Nephron (organoid): ENCODE measurements around the gene KRT72.

Experiments
- H3K27ac Mint-ChIP-seq, 3 experiments: 2 replicates each; pipeline ENCODE4 v1.8.0; 2020; ENCODE audit warnings: mixed read lengths in 3 of 3, mild to moderate bottlenecking in 2 of 3, moderate library complexity in 1 of 3
- H3K27me3 Mint-ChIP-seq: 2 replicates; pipeline ENCODE4 v1.8.0; 2021; ENCODE audit warnings: low read depth, mild to moderate bottlenecking, moderate library complexity, mixed read lengths
- H3K36me3 Mint-ChIP-seq: 2 replicates; pipeline ENCODE4 v1.8.0; 2020; ENCODE audit warnings: low read depth, mixed read lengths
- H3K4me1 Mint-ChIP-seq: 2 replicates; pipeline ENCODE4 v1.8.0; 2020; ENCODE audit warnings: mixed read lengths
- H3K4me3 Mint-ChIP-seq, 3 experiments: 2 replicates each; pipeline ENCODE4 v1.8.0; 2020; ENCODE audit warnings: mild to moderate bottlenecking in 3 of 3, mixed read lengths in 3 of 3, moderate library complexity in 2 of 3
- H3K9me3 Mint-ChIP-seq: 2 replicates; pipeline ENCODE4 v1.8.0; 2020; ENCODE audit warnings: mixed read lengths
- TF ChIP-seq, protein P1 (sequence below), 3 experiments: fragments of 200-600 bp; sonication (generic); IDR thresholded peaks; one replicate each; pipeline ENCODE4 v1.5.0; 2021; ENCODE audit warnings: antibody characterized with exemption in 3 of 3; ENCODE audit not compliant: unreplicated experiment in 3 of 3

KRT72 gene

DNA sequence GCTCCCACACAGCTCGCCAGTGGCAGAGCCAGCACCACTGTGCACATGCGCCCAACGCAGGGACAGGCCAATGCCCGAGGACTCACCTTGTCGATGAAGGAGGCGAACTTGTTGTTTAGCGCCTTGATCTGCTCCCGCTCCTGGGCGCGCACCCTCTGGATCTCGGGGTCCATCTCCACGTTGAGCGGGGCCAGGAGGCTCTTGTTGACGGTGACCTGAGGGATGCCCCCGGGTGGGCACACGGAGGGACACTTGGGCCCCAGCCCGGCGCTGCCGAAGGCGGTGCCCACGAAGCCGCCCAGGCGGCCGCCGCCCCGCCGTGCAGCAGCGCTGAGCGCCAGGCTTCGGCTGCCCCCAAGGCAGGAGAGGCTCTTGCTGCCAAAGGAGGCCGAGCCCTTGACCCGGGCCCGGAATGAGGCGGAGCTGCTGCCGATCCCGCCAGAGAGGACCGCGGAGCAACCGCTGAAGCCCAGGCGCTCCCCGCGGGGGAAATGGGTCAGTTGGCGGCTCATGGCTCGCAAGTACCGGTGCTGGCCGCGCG is at the start of gene KRT72:
KRT72 (minus strand) TSS at position 523 of the 541 bp plus-strand sequence; CDS start at position 512, 11 bp downstream.
- no peak within 1 kb of the TSS for H3K4me3 Mint-ChIP-seq

DNA sequence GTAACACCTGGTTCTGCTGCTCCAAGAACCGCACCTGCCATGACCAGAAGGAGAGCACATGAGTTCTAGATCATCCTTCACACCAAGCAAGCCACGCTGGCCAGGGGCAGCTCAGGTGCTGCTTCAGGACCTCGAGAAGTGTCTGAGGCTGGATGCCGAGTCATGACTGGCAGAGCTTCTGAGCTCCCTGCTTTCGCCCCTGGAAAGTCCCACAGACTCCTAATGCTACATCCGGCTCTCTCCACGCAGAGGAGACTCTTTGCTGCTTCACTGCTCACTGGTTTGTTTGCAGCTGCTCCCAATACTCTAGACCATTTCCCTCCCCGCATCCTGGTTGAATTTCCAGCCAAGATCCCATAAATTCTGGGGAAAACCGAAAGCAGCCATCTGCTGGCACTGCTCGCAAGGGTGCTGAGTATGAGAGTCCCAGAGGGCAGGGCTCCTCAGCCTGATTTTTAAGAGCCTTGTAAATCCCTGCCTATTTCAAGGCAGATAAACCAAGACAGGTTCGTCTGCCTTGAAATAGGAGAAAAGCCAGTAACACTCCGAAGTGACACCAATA is 49.3 kb upstream of the KRT72 start:
- H3K27me3 Mint-ChIP-seq, result peaks cover 37% of the 10 kb centered on the region
- no peak overlapping the region for H3K4me3 Mint-ChIP-seq
- peak overlapping the region in 1 of 3 experiments; percentile 24 for H3K27ac Mint-ChIP-seq
- H3K4me1 Mint-ChIP-seq, result peaks cover 12% of the 10 kb centered on the region
- peaks cover 2% of the 10 kb centered on the region for H3K9me3 Mint-ChIP-seq
- no peaks in the 10 kb centered on the region for H3K36me3 Mint-ChIP-seq
- TF ChIP-seq, protein P1, sequence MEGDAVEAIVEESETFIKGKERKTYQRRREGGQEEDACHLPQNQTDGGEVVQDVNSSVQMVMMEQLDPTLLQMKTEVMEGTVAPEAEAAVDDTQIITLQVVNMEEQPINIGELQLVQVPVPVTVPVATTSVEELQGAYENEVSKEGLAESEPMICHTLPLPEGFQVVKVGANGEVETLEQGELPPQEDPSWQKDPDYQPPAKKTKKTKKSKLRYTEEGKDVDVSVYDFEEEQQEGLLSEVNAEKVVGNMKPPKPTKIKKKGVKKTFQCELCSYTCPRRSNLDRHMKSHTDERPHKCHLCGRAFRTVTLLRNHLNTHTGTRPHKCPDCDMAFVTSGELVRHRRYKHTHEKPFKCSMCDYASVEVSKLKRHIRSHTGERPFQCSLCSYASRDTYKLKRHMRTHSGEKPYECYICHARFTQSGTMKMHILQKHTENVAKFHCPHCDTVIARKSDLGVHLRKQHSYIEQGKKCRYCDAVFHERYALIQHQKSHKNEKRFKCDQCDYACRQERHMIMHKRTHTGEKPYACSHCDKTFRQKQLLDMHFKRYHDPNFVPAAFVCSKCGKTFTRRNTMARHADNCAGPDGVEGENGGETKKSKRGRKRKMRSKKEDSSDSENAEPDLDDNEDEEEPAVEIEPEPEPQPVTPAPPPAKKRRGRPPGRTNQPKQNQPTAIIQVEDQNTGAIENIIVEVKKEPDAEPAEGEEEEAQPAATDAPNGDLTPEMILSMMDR (IDR thresholded peaks at IDR 0.05; ENCODE audit: unreplicated experiment in 3 of 3), result no peak

More for the DNA sequence above, at the start of gene KRT72:
- H3K27ac Mint-ChIP-seq, result no peak within 1 kb of the TSS
- no peaks in the 10 kb centered on the region for H3K4me1 Mint-ChIP-seq
- H3K36me3 Mint-ChIP-seq, result no peaks in the 10 kb centered on the region
- H3K9me3 Mint-ChIP-seq, result no peaks in the 10 kb centered on the region
- TF ChIP-seq, protein P1 (IDR thresholded peaks at IDR 0.05; ENCODE audit: unreplicated experiment in 3 of 3), result no peak
- H3K27me3 Mint-ChIP-seq, result peaks cover 44% of the 10 kb centered on the region

DNA sequence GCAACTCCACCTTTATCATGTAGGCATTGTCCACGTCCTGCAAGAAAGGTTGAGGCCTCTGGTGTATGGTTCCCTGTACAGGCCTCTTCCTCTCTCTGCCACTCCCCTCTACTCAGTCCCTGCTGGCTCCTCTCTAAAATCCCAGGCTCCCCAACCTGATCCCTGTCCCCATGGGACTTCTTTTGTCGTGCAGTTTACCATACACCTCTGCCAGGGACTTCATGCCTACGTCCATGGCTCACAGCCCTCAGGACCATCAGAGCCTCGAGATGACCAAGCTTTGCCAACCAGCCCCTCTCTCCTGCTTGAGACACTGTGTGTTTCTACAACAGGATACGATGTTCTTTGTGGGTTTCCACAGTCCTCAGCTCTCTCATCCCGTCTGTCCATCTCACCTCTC is 47.8 kb upstream of the KRT72 start:
- TF ChIP-seq, protein P1 (IDR thresholded peaks at IDR 0.05; ENCODE audit: unreplicated experiment in 3 of 3), result no peak
- Mint-ChIP-seq H3K27me3 (peaks cover 39% of the 10 kb centered on the region), H3K9me3 (peaks cover 2% of the 10 kb centered on the region), H3K36me3 (no peaks in the 10 kb centered on the region), H3K4me1 (peaks cover 12% of the 10 kb centered on the region), H3K4me3 (no peak overlapping the region), H3K27ac (no peak overlapping the region)

DNA sequence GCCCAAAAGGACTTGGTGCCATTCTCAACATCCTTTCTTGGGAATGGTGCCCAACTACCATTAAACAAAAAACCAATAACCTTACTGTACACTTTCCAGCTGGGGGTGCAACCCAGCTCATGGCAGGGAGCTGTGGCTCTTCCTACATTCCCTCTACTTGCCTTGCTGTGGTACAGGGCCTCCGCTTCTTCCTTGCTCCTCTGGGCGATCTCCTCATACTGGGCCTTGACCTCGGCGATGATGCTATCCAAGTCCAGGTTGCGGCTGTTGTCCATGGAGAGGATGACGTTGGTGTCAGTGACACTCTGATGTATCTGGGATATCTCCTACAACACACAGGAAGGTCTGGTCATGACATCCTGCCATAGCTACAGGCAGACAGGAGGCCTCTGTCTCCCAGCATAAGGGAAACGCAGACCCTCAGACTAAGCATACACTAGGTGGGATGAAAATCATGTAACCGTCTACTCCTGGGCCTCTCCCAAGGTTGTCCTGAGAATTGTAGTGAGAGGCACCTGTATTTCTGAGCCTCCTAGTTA is 46.8 kb upstream of the KRT72 start:
- peaks cover 40% of the 10 kb centered on the region for H3K27me3 Mint-ChIP-seq
- H3K36me3 Mint-ChIP-seq, result no peaks in the 10 kb centered on the region
- H3K27ac Mint-ChIP-seq, result no peak overlapping the region
- TF ChIP-seq, protein P1 (IDR thresholded peaks at IDR 0.05; ENCODE audit: unreplicated experiment in 3 of 3), result no peak
- no peak overlapping the region for H3K4me3 Mint-ChIP-seq
- H3K9me3 Mint-ChIP-seq, result peaks cover 2% of the 10 kb centered on the region
- H3K4me1 Mint-ChIP-seq, result peaks cover 12% of the 10 kb centered on the region

DNA sequence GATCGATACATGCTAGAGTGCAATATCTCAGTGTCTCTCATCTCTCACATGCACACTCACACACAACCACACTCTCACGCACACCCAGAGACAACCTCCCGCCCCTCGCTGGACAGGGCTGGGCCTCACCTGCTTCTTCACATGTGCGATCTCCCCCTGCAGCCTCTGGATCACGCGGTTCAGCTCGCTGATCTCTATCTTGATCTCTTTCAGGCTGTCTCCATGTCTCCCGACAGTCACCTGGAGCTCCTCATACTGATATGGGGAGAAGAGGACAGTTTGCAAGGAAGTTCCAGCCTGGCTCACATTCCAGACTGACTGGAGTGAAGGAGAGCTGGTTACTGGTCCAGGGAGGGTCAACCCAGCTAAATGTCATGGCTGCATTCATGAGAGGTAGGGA is 46.3 kb upstream of the KRT72 start:
- no peak overlapping the region for H3K4me3 Mint-ChIP-seq
- TF ChIP-seq, protein P1 (IDR thresholded peaks at IDR 0.05; ENCODE audit: unreplicated experiment in 3 of 3), result no peak
- H3K36me3 Mint-ChIP-seq, result no peaks in the 10 kb centered on the region
- peaks cover 12% of the 10 kb centered on the region for H3K4me1 Mint-ChIP-seq
- H3K27ac Mint-ChIP-seq, result no peak overlapping the region
- peaks cover 41% of the 10 kb centered on the region for H3K27me3 Mint-ChIP-seq
- H3K9me3 Mint-ChIP-seq, result peaks cover 2% of the 10 kb centered on the region

DNA sequence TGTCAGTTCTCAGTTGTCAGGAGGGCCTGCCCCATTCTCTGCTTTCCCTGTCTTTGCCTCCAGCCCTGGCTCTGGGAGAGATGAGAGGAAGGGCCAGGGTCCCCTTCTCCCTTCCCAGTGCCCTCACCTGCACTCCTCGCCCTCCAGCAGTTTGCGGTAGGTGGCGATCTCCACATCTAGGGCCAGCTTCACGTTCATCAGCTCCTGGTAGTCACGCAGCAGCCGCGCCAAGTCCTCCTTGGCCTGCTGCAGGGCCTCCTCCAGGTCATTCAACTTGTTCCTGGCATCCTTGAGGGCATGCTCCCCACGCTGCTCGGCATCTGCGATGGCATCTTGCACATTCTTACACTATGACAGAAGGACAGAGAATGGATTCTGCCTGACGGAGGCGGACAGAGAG is 45.4 kb upstream of the KRT72 start:
- TF ChIP-seq, protein P1 (IDR thresholded peaks at IDR 0.05; ENCODE audit: unreplicated experiment in 3 of 3), result no peak

More for the DNA sequence above, 45.4 kb upstream of the KRT72 start:
- Mint-ChIP-seq H3K4me3 (no peak overlapping the region), H3K27ac (no peak overlapping the region), H3K4me1 (peaks cover 12% of the 10 kb centered on the region), H3K27me3 (peaks cover 41% of the 10 kb centered on the region), H3K36me3 (no peaks in the 10 kb centered on the region), H3K9me3 (no peaks in the 10 kb centered on the region)
